Frontal cortex (tissue), 4 donors: ENCODE measurements around the gene SYCE1L. TPM values are rescaled to one million over a fixed set of nuclear protein-coding genes. Genes with fewer than 3 reads are reported as not detected.
"Not testable (repeated sequence)": the region's sequence is repeated elsewhere in the genome, so short reads cannot be mapped to it uniquely, and the experiment has no call there.

ENCODE experiments used
- DNase-seq, 2 donors: peaks; one replicate each; pipeline ENCODE4 v3.0.0; 2012; ENCODE audit warnings: low spot score in 2 of 2
- FAIRE-seq: peaks from 2 replicates; lab custom pipeline; 2012; peaks lifted over from hg19 to GRCh38; lab: Jason Lieb, UNC
- total RNA-seq: library from RNA; depleted of rRNA; stranded (reverse); fragments of >200 nt; gene quantifications from one replicate; pipeline ENCODE4 v1.2.3, GENCODE V29; 2014
- donor health status: control.
- donor health status: control.
- donor health status: control.

Gene SYCE1L
- total RNA-seq, 1 donor from 2014 or later: 1.2 TPM

DNA sequence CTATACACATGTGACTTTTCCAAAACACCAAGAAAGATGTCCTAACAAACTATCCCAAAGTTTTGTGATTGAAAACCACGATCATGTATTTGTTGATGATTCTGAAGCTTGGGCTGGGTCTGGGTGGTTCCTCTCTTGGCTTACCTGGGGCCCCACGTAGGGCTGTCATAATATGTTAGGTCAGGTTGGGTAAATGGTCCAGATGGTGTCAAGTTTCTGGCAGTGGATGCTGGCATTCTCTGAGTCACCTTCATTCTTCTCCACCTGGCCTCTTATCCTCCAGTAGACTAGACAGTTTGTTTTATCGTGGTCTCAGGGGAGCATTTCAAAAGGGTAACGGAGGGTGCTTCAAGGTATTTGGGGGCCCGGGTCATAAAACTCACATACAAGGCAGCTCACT is 39.4 kb downstream of the SYCE1L start:
- FAIRE-seq (no peak), DNase-seq (no peak)

DNA sequence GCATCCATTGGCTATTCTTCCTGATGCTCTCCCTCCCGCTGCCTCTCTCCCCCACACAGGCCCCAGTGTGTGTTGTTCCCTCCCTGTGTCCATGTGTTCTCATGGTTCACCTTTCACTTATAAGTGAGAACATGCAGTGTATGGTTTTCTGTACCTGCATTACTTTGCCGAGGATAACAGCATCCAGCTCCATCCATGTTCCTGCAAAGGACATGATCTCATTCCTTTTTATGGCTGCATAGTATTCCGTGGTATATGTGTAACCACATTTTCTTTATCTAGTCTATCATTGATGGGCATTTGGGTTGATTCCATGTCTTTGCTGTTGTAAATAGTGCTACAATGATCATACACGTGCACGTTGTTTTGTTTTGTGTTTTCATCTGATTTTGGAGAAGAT is 43.3 kb downstream of the SYCE1L start:
- not testable (repeated sequence) for DNase-seq, FAIRE-seq

DNA sequence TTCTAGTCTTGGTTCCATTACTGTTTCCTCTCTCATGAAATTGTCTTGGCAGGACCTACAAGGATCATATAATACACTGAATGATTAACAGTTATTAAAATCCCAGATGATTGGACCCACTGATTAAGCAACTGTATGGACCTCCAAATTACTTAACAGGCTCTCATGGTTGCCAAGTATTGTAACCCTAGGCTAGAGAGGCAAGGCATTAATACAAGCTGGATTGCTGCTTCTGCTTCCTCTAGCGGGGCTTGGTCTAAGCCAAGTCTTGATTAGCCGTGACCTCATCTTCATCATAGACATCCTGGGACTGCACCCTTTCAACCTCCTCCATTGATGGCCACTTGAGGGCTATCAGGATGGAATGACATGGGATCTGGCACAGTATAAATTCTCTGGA is 46.9 kb downstream of the SYCE1L start:
- no peak for DNase-seq
- FAIRE-seq: no peak

DNA sequence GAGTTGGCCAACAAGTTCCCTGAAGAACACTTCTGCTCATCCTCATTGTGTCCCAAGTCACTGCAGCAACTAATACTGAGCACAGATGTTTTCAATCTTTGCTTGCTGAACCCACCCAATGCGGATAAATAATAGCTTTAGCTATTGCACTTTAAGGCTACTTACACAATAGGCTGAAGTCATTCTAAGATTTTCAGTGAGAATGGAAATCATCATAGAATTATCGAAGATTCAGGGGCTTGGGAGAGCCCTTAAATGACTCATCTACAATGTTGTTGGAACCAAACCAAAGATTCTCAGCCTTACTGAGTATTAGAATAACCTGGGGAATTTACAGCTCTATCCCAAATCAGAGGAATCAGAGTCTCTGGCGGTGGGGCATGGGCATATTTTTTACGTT is 51.2 kb downstream of the SYCE1L start:
- FAIRE-seq (no peak), DNase-seq (no peak)

Other genes starting within 250 kb of the SYCE1L start
- gene MON1B, start 8.2 kb upstream of the SYCE1L start, total RNA-seq: 7.7 TPM
- 0.82 TPM for gene ADAMTS18, start 235.6 kb downstream of the SYCE1L start, total RNA-seq